ENCODE data around the gene LCN1.

GRCh38 chr9:135526089-135526729, 5.0 kb downstream of the LCN1 start:
- TF ChIP-seq POLR2A (IDR thresholded peaks at IDR 0.05; ENCODE audit: low read length), result no peak
- TF ChIP-seq GATA1 (IDR thresholded peaks at IDR 0.05; ENCODE audit: low read depth, low read length), result no peak

Measured in erythroblast (primary cell).